H1 (cell line): Measurements from ENCODE around the gene ACMSD. TPM values are rescaled to one million over a fixed set of nuclear protein-coding genes. Genes with fewer than 3 reads are reported as not detected.

Experiments
- GABPA ChIP-seq: IDR thresholded peaks from 2 replicates; pipeline ENCODE4 v1.6.1; 2011; ENCODE audit warnings: mild to moderate bottlenecking, low read length, moderate library complexity, borderline replicate concordance; ENCODE audit not compliant: insufficient read depth
- NRF1 ChIP-seq: IDR thresholded peaks from 2 replicates; pipeline ENCODE4 v1.6.1; 2011; ENCODE audit warnings: mild to moderate bottlenecking, low read depth, low read length, improper control_type of control experiment
- SAP30 ChIP-seq: fragments of 300-600 bp; sonication (generic); IDR thresholded peaks from 2 replicates; pipeline ENCODE4 v1.7.1; 2012; ENCODE audit warnings: low read length, moderate library complexity, mild to moderate bottlenecking, inconsistent platforms; ENCODE audit not compliant: insufficient read depth, insufficient replicate concordance
- TEAD4 ChIP-seq: IDR thresholded peaks from 2 replicates; pipeline ENCODE4 v1.6.1; 2012; ENCODE audit warnings: low read depth, low read length, inconsistent platforms, mixed read lengths
- polyA plus RNA-seq, 7 experiments: library from polyadenylated mRNA; depleted of rRNA in 3 of 7; stranded (reverse) in 5 of 7; unstranded in 2 of 7; fragments of >200 nt in 5 of 7; fragments of 200-250 nt in 2 of 7; gene quantifications; 1 replicate in 5 of 7; 2 replicates in 1 of 7; 4 replicates in 1 of 7; pipeline versions ENCODE4 v1.2.1 to v1.2.3, GENCODE V29; 2011 to 2013; ENCODE audit warnings: missing spikeins in 2 of 7, mixed read lengths in 2 of 7
- total RNA-seq: library from RNA; stranded (reverse); fragmentation: NEBNext Ultra II Directional; extraction: Animal tissue kit (Norgen Biotek cat#: 25700); gene quantifications from 2 replicates; pipeline ENCODE4 v1.2.1, GENCODE V29; 2021
- TF ChIP-seq, protein P1 (sequence below): IDR thresholded peaks from 2 replicates; pipeline ENCODE4 v1.6.1; 2011; ENCODE audit warnings: low read length, improper control_type of control experiment

ACMSD gene
- total and polyA plus RNA-seq, 2 of the 8 experiments (the other 6 are each of a cell fraction or from before 2014, with no cell fraction given): not detected

DNA sequence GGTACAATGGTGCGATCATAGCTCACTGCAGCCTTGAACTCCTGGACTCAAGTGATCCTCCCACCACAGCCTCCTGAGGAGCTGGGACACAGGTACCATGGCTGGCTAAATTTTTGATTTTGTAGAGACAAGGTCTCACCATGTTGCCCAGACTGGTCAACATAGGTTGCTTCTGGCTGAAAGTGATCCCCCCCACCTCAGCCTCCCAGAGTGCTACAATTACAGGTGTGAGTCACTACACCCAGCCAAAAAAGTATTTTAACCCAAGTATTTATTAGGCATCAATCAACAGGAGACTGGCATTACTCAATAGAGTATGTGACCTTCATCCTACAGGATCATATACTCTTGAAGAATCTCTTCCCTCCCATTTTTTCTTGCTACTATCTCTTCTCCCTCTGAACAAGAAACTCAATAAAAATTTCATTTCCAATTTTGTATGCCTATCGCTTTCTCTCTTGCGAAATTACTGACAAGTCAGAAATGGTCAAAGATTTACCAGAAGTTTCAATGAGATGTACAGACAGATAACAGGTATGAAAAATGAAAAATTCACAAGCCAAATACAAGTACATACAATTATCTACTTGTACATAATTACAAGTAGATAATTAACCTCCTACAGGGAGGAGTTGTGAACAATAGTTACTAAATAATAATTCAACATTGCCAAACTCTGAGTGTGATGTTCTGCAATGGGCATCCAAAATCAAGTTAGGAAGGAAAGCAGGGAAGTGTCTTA, 45.3 kb downstream of the ACMSD start (continued):
- no peak for TF ChIP-seq GABPA
- TF ChIP-seq TEAD4: no peak
- TF ChIP-seq, protein P1, sequence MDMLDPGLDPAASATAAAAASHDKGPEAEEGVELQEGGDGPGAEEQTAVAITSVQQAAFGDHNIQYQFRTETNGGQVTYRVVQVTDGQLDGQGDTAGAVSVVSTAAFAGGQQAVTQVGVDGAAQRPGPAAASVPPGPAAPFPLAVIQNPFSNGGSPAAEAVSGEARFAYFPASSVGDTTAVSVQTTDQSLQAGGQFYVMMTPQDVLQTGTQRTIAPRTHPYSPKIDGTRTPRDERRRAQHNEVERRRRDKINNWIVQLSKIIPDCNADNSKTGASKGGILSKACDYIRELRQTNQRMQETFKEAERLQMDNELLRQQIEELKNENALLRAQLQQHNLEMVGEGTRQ: no peak
- no peak for TF ChIP-seq SAP30
- no peak for TF ChIP-seq NRF1
